HepG2 (cell line): ENCODE measurements around the gene SSU72. TPM values are rescaled to one million over a fixed set of nuclear protein-coding genes. Genes with fewer than 3 reads are reported as not detected.

ENCODE experiments used
- HDAC1 ChIP-seq: sonication (generic); formaldehyde crosslinking; IDR thresholded peaks from 2 replicates; pipeline ENCODE4 v1.5.1; 2020; ENCODE audit warnings: mild to moderate bottlenecking, missing genetic modification reagents
- HNF4A ChIP-seq: sonication (generic); formaldehyde crosslinking; IDR thresholded peaks from 2 replicates; pipeline ENCODE4 v1.4.0; 2020; ENCODE audit warnings: missing genetic modification reagents
- KDM3A ChIP-seq: IDR thresholded peaks from 2 replicates; pipeline ENCODE4 v1.6.1; 2018; ENCODE audit warnings: low read depth, missing compliant biosample characterization
- KDM5B ChIP-seq: sonication (generic); formaldehyde crosslinking; IDR thresholded peaks from 2 replicates; pipeline ENCODE4 v1.4.0; 2020; ENCODE audit warnings: missing genetic modification reagents, mild to moderate bottlenecking, borderline replicate concordance
- MAZ ChIP-seq, 2 experiments: sonication (generic) in 1 of 2; formaldehyde crosslinking in 1 of 2; IDR thresholded peaks; 2 replicates each; pipeline versions ENCODE4 v1.5.0 to v1.6.1; 2012 to 2020; ENCODE audit warnings: low read depth in 2 of 2, mild to moderate bottlenecking in 2 of 2, borderline replicate concordance in 1 of 2, improper control_type of control experiment in 1 of 2, low read length in 1 of 2, missing genetic modification reagents in 1 of 2, moderate library complexity in 1 of 2
- NFIC ChIP-seq: IDR thresholded peaks from 2 replicates; pipeline ENCODE4 v1.6.1; 2012; ENCODE audit warnings: mild to moderate bottlenecking, low read length, inconsistent platforms
- SP5 ChIP-seq: IDR thresholded peaks from 2 replicates; pipeline ENCODE4 v1.6.1; 2016; ENCODE audit warnings: low read depth, borderline replicate concordance
- ZFAT ChIP-seq: sonication (generic); formaldehyde crosslinking; conservative IDR thresholded peaks from 2 replicates; pipeline ENCODE4 v1.8.1; 2023; ENCODE audit warnings: missing genetic modification reagents, inconsistent platforms
- ZNF430 ChIP-seq: sonication (generic); formaldehyde crosslinking; IDR thresholded peaks from 2 replicates; pipeline ENCODE4 v1.9.0; 2021; ENCODE audit warnings: mild to moderate bottlenecking, missing genetic modification reagents
- ZNF572 ChIP-seq: sonication (generic); formaldehyde crosslinking; IDR thresholded peaks from 2 replicates; pipeline ENCODE4 v1.5.1; 2020; ENCODE audit warnings: mild to moderate bottlenecking, missing genetic modification reagents
- polyA plus RNA-seq, 8 experiments: library from polyadenylated mRNA; depleted of rRNA in 3 of 8; stranded (reverse) in 7 of 8; unstranded in 1 of 8; fragments of >200 nt; fragmentation: Illumina TruSeq in 4 of 8; extraction: Trizol in 4 of 8; gene quantifications; 2 replicates each; pipeline versions ENCODE4 v1.2.1 to v1.2.3, GENCODE V29; 2011 to 2016; ENCODE audit warnings: low read depth in 4 of 8, missing spikeins in 1 of 8, mixed read lengths in 1 of 8; ENCODE audit not compliant: insufficient read depth in 1 of 8
- total RNA-seq, 5 experiments: library from RNA; depleted of rRNA; stranded (reverse); fragments of >200 nt; fragmentation: Illumina TruSeq; extraction: Trizol; gene quantifications; 2 replicates each; pipeline ENCODE4 v1.2.3, GENCODE V29; 2016; ENCODE audit warnings: low read depth in 1 of 5
- TF ChIP-seq, protein P1 (sequence below): sonication (generic); formaldehyde crosslinking; IDR thresholded peaks from 2 replicates; pipeline ENCODE4 v1.4.0; 2020; ENCODE audit warnings: mild to moderate bottlenecking, missing genetic modification reagents
- TF ChIP-seq, protein P2 (sequence below): sonication (generic); formaldehyde crosslinking; IDR thresholded peaks from 2 replicates; pipeline ENCODE4 v1.4.0; 2020; ENCODE audit warnings: mild to moderate bottlenecking, missing genetic modification reagents
- TF ChIP-seq, protein P3 (sequence below): sonication (generic); formaldehyde crosslinking; IDR thresholded peaks from 2 replicates; pipeline ENCODE4 v1.5.0; 2020; ENCODE audit warnings: missing genetic modification reagents
- TF ChIP-seq, protein P4 (sequence below): sonication (generic); formaldehyde crosslinking; IDR thresholded peaks from 2 replicates; pipeline ENCODE4 v1.5.1; 2020; ENCODE audit warnings: mild to moderate bottlenecking, missing genetic modification reagents, moderate library complexity
- TF ChIP-seq, protein P5 (sequence below): sonication (generic); formaldehyde crosslinking; IDR thresholded peaks from 2 replicates; pipeline ENCODE4 v1.5.1; 2020; ENCODE audit warnings: missing genetic modification reagents, mild to moderate bottlenecking, borderline replicate concordance
- TF ChIP-seq, protein P6 (sequence below): sonication (generic); formaldehyde crosslinking; IDR thresholded peaks from 2 replicates; pipeline ENCODE4 v1.9.0; 2022; ENCODE audit warnings: low read depth, missing genetic modification reagents

SSU72 gene
- total and polyA plus RNA-seq, 2 of the 13 experiments (the other 11 are each of a cell fraction or from before 2014, with no cell fraction given): 42.8 to 67.1 TPM

DNA sequence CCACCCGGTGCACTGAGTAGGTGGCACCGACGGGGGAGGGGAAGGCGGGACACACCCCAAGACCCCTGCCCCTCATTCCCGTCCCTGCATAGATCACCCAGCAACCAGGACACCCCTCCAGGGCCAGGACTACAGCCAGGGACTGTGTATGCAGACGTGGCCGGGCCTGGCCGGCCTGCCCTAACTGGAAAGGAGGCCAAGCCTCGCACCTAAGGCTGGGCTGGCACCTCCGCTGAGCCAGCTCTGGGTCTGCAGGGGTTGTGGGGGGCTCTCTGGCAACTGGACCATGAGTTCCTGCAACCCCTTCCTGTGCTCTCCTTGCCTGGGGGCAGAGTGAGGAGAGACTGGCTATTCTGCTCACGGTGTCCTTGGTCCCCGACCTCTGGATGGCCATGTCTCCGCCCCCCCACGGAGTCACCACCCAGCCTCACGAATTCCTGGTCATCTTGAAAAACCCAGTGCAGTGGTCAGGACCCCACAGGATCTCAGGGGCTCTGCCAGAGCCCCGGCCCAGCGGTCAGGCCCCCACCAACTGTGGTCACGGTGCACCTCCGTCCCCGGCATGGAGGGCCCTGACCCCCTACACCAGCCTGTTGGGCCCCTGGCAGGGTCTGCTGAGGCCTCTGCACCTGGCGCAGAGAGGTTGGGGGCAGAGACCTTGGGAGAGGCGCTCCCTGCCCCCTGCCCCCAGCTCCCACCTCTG is 26.3 kb upstream of the SSU72 start (continued):
- peak; percentile 50; the same call in 1 of the 2 replicates for TF ChIP-seq SP5
- no peak for TF ChIP-seq KDM3A
- TF ChIP-seq, protein P1, sequence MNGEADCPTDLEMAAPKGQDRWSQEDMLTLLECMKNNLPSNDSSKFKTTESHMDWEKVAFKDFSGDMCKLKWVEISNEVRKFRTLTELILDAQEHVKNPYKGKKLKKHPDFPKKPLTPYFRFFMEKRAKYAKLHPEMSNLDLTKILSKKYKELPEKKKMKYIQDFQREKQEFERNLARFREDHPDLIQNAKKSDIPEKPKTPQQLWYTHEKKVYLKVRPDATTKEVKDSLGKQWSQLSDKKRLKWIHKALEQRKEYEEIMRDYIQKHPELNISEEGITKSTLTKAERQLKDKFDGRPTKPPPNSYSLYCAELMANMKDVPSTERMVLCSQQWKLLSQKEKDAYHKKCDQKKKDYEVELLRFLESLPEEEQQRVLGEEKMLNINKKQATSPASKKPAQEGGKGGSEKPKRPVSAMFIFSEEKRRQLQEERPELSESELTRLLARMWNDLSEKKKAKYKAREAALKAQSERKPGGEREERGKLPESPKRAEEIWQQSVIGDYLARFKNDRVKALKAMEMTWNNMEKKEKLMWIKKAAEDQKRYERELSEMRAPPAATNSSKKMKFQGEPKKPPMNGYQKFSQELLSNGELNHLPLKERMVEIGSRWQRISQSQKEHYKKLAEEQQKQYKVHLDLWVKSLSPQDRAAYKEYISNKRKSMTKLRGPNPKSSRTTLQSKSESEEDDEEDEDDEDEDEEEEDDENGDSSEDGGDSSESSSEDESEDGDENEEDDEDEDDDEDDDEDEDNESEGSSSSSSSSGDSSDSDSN (CRISPR knock-in tag): 0 out of 2 replicates have a peak, but pooled peaks have one; percentile 14
- 0 out of 2 replicates have a peak, but pooled peaks have one; percentile 19 for TF ChIP-seq ZNF430 (CRISPR knock-in tag)
- 0 out of 2 replicates have a peak, but pooled peaks have one; percentile 30 for TF ChIP-seq ZNF572 (CRISPR knock-in tag)
- TF ChIP-seq, protein P2, sequence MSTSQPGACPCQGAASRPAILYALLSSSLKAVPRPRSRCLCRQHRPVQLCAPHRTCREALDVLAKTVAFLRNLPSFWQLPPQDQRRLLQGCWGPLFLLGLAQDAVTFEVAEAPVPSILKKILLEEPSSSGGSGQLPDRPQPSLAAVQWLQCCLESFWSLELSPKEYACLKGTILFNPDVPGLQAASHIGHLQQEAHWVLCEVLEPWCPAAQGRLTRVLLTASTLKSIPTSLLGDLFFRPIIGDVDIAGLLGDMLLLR: 0 out of 2 replicates have a peak, but pooled peaks have one; percentile 4
- TF ChIP-seq, protein P3, sequence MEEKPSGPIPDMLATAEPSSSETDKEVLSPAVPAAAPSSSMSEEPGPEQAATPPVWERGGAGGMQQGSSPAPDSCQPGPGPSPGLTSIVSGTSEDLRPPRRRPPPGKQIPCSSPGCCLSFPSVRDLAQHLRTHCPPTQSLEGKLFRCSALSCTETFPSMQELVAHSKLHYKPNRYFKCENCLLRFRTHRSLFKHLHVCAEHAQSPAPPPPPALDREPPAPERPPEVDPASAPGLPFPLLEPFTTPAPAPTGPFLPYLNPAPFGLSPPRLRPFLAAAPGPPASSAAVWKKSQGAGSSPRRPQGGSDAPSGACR (CRISPR knock-in tag): 0 out of 2 replicates have a peak, but pooled peaks have one; percentile 8
- TF ChIP-seq, protein P4, sequence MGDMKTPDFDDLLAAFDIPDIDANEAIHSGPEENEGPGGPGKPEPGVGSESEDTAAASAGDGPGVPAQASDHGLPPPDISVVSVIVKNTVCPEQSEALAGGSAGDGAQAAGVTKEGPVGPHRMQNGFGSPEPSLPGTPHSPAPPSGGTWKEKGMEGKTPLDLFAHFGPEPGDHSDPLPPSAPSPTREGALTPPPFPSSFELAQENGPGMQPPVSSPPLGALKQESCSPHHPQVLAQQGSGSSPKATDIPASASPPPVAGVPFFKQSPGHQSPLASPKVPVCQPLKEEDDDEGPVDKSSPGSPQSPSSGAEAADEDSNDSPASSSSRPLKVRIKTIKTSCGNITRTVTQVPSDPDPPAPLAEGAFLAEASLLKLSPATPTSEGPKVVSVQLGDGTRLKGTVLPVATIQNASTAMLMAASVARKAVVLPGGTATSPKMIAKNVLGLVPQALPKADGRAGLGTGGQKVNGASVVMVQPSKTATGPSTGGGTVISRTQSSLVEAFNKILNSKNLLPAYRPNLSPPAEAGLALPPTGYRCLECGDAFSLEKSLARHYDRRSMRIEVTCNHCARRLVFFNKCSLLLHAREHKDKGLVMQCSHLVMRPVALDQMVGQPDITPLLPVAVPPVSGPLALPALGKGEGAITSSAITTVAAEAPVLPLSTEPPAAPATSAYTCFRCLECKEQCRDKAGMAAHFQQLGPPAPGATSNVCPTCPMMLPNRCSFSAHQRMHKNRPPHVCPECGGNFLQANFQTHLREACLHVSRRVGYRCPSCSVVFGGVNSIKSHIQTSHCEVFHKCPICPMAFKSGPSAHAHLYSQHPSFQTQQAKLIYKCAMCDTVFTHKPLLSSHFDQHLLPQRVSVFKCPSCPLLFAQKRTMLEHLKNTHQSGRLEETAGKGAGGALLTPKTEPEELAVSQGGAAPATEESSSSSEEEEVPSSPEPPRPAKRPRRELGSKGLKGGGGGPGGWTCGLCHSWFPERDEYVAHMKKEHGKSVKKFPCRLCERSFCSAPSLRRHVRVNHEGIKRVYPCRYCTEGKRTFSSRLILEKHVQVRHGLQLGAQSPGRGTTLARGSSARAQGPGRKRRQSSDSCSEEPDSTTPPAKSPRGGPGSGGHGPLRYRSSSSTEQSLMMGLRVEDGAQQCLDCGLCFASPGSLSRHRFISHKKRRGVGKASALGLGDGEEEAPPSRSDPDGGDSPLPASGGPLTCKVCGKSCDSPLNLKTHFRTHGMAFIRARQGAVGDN: peak; percentile 59
- peak; percentile 19; the same call in 1 of the 2 replicates for TF ChIP-seq HDAC1
- TF ChIP-seq, protein P5, sequence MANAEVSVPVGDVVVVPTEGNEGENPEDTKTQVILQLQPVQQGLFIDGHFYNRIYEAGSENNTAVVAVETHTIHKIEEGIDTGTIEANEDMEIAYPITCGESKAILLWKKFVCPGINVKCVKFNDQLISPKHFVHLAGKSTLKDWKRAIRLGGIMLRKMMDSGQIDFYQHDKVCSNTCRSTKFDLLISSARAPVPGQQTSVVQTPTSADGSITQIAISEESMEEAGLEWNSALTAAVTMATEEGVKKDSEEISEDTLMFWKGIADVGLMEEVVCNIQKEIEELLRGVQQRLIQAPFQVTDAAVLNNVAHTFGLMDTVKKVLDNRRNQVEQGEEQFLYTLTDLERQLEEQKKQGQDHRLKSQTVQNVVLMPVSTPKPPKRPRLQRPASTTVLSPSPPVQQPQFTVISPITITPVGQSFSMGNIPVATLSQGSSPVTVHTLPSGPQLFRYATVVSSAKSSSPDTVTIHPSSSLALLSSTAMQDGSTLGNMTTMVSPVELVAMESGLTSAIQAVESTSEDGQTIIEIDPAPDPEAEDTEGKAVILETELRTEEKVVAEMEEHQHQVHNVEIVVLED: no peak
- TF ChIP-seq, protein P6, sequence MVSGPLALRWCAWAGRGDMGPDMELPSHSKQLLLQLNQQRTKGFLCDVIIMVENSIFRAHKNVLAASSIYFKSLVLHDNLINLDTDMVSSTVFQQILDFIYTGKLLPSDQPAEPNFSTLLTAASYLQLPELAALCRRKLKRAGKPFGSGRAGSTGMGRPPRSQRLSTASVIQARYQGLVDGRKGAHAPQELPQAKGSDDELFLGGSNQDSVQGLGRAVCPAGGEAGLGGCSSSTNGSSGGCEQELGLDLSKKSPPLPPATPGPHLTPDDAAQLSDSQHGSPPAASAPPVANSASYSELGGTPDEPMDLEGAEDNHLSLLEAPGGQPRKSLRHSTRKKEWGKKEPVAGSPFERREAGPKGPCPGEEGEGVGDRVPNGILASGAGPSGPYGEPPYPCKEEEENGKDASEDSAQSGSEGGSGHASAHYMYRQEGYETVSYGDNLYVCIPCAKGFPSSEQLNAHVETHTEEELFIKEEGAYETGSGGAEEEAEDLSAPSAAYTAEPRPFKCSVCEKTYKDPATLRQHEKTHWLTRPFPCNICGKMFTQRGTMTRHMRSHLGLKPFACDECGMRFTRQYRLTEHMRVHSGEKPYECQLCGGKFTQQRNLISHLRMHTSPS (CRISPR knock-in tag): 0 out of 2 replicates have a peak, but pooled peaks have one; percentile 29
- TF ChIP-seq MAZ (IDR thresholded peaks at IDR 0.05; ENCODE audit: borderline replicate concordance, low read depth, low read length): no peak
- TF ChIP-seq MAZ (CRISPR knock-in tag; IDR thresholded peaks at IDR 0.05; ENCODE audit: low read depth): no peak
- 0 out of 2 replicates have a peak, but pooled peaks have one; percentile 14 for TF ChIP-seq HNF4A (CRISPR knock-in tag)
- 0 out of 2 replicates have a peak, but pooled peaks have one; percentile 14 for TF ChIP-seq KDM5B (CRISPR knock-in tag)
- no peak for TF ChIP-seq NFIC
- no peak for TF ChIP-seq ZFAT (CRISPR knock-in tag)
